ENCODE measurements around the gene GALNS.

- TF ChIP-seq EZH2 (IDR thresholded peaks at IDR 0.05; ENCODE audit: borderline replicate concordance, low read depth, low read length, severe bottlenecking) (no peak), CTCF (IDR thresholded peaks at IDR 0.05; ENCODE audit: extremely low read depth in 1 of 2, insufficient read depth in 1 of 2, low read depth in 1 of 2, low read length in 2 of 2) (no peak), POLR2AphosphoS5 (IDR thresholded peaks at IDR 0.05; ENCODE audit: insufficient read depth, low read depth, low read length) (no peak), MAX (IDR thresholded peaks at IDR 0.05; ENCODE audit: insufficient read depth, insufficient read length) (no peak), POLR2A (IDR thresholded peaks at IDR 0.05; ENCODE audit: low read depth, low read length) (no peak)
These were observed 37.6 kb downstream of the GALNS start for GRCh38 chr16:88819126-88819525.
